HEK293 (cell line): ENCODE measurements around the gene SRBD1.

Source experiments
- AEBP2 ChIP-seq: fragments of 450-650 bp; formaldehyde crosslinking; IDR thresholded peaks from 2 replicates; pipeline ENCODE4 v1.5.1; 2016; ENCODE audit warnings: missing biosample characterization, missing genetic modification characterization, borderline replicate concordance
- BCL11B ChIP-seq: fragments of 450-650 bp; formaldehyde crosslinking; IDR thresholded peaks from 2 replicates; pipeline ENCODE4 v1.5.1; 2016; ENCODE audit warnings: low read depth, missing biosample characterization, missing genetic modification characterization
- GLIS1 ChIP-seq: fragments of 450-650 bp; formaldehyde crosslinking; IDR thresholded peaks from 2 replicates; pipeline ENCODE4 v1.5.1; 2016; ENCODE audit warnings: missing biosample characterization, missing genetic modification characterization
- INSM2 ChIP-seq: fragments of 450-650 bp; formaldehyde crosslinking; IDR thresholded peaks from 2 replicates; pipeline ENCODE4 v1.5.1; 2016; ENCODE audit warnings: missing biosample characterization, missing genetic modification characterization
- KLF16 ChIP-seq: fragments of 450-650 bp; formaldehyde crosslinking; IDR thresholded peaks from 2 replicates; pipeline ENCODE4 v1.5.1; 2017; ENCODE audit warnings: missing biosample characterization, missing genetic modification characterization
- KLF17 ChIP-seq: fragments of 450-650 bp; formaldehyde crosslinking; IDR thresholded peaks from 2 replicates; pipeline ENCODE4 v1.5.1; 2016; ENCODE audit warnings: missing biosample characterization, missing genetic modification characterization
- KLF7 ChIP-seq: fragments of 450-650 bp; formaldehyde crosslinking; IDR thresholded peaks from 2 replicates; pipeline ENCODE4 v1.5.1; 2016; ENCODE audit warnings: missing biosample characterization, missing genetic modification characterization, borderline replicate concordance
- SP2 ChIP-seq: fragments of 450-650 bp; formaldehyde crosslinking; IDR thresholded peaks from 2 replicates; pipeline ENCODE4 v1.5.1; 2016; ENCODE audit warnings: missing biosample characterization, missing genetic modification characterization
- SP3 ChIP-seq: fragments of 450-650 bp; formaldehyde crosslinking; IDR thresholded peaks from 2 replicates; pipeline ENCODE4 v1.5.1; 2016; ENCODE audit warnings: missing biosample characterization, missing genetic modification characterization
- TRIM28 ChIP-seq: IDR thresholded peaks from 2 replicates; pipeline ENCODE4 v1.6.1; 2011; ENCODE audit warnings: low read length, control low read depth, borderline replicate concordance
- WT1 ChIP-seq: fragments of 450-650 bp; formaldehyde crosslinking; IDR thresholded peaks from 2 replicates; pipeline ENCODE4 v1.5.1; 2016; ENCODE audit warnings: missing biosample characterization, missing genetic modification characterization
- YY2 ChIP-seq: fragments of 450-650 bp; formaldehyde crosslinking; IDR thresholded peaks from 2 replicates; pipeline ENCODE4 v1.5.1; 2016; ENCODE audit warnings: missing biosample characterization, missing genetic modification characterization
- ZFHX2 ChIP-seq: fragments of 450-650 bp; formaldehyde crosslinking; conservative IDR thresholded peaks from 2 replicates; pipeline ENCODE4 v1.5.1; 2016; ENCODE audit warnings: missing biosample characterization, missing genetic modification characterization
- ZNF146 ChIP-seq: fragments of 450-650 bp; formaldehyde crosslinking; IDR thresholded peaks from 2 replicates; pipeline ENCODE4 v1.5.1; 2016; ENCODE audit warnings: missing biosample characterization, missing genetic modification characterization
- ZNF174 ChIP-seq: fragments of 450-650 bp; formaldehyde crosslinking; IDR thresholded peaks from 2 replicates; pipeline ENCODE4 v1.5.0; 2017; ENCODE audit warnings: missing biosample characterization, mild to moderate bottlenecking, missing genetic modification characterization
- ZNF280D ChIP-seq: fragments of 450-650 bp; formaldehyde crosslinking; IDR thresholded peaks from 2 replicates; pipeline ENCODE4 v1.5.1; 2016; ENCODE audit warnings: missing biosample characterization, missing genetic modification characterization
- ZNF335 ChIP-seq: fragments of 450-650 bp; formaldehyde crosslinking; conservative IDR thresholded peaks from 2 replicates; pipeline ENCODE4 v1.5.1; 2016; ENCODE audit warnings: missing biosample characterization, missing genetic modification characterization
- ZNF350 ChIP-seq: fragments of 450-650 bp; formaldehyde crosslinking; IDR thresholded peaks from 2 replicates; pipeline ENCODE4 v1.5.0; 2017; ENCODE audit warnings: missing biosample characterization, mild to moderate bottlenecking, missing genetic modification characterization
- ZNF544 ChIP-seq: fragments of 450-650 bp; formaldehyde crosslinking; IDR thresholded peaks from 2 replicates; pipeline ENCODE4 v1.5.0; 2017; ENCODE audit warnings: missing biosample characterization, missing genetic modification characterization
- ZNF560 ChIP-seq: fragments of 450-650 bp; formaldehyde crosslinking; IDR thresholded peaks from 2 replicates; pipeline ENCODE4 v1.5.1; 2017; ENCODE audit warnings: missing biosample characterization, missing genetic modification characterization, borderline replicate concordance
- ZNF561 ChIP-seq: fragments of 450-650 bp; IDR thresholded peaks from 2 replicates; pipeline ENCODE4 v1.5.1; 2018; ENCODE audit warnings: missing biosample characterization, missing genetic modification characterization, borderline replicate concordance
- ZNF596 ChIP-seq: fragments of 450-650 bp; IDR thresholded peaks from 2 replicates; pipeline ENCODE4 v1.5.0; 2018; ENCODE audit warnings: missing biosample characterization, mild to moderate bottlenecking, missing genetic modification characterization, moderate library complexity
- ZNF610 ChIP-seq: fragments of 450-650 bp; formaldehyde crosslinking; IDR thresholded peaks from 2 replicates; pipeline ENCODE4 v1.5.1; 2016; ENCODE audit warnings: missing biosample characterization, missing genetic modification characterization, borderline replicate concordance
- ZNF624 ChIP-seq: fragments of 450-650 bp; formaldehyde crosslinking; IDR thresholded peaks from 2 replicates; pipeline ENCODE4 v1.5.1; 2017; ENCODE audit warnings: missing biosample characterization, missing genetic modification characterization
- ZNF626 ChIP-seq: fragments of 450-650 bp; sonication (Bioruptor Pico); formaldehyde crosslinking; IDR thresholded peaks from 2 replicates; pipeline ENCODE4 v1.5.1; 2018; ENCODE audit warnings: missing biosample characterization, missing genetic modification characterization, inconsistent platforms
- ZNF629 ChIP-seq: fragments of 450-650 bp; formaldehyde crosslinking; IDR thresholded peaks from 2 replicates; pipeline ENCODE4 v1.5.1; 2017; ENCODE audit warnings: missing biosample characterization, missing genetic modification characterization
- ZNF654 ChIP-seq: fragments of 450-650 bp; formaldehyde crosslinking; IDR thresholded peaks from 2 replicates; pipeline ENCODE4 v1.5.1; 2016; ENCODE audit warnings: low read depth, missing biosample characterization, missing genetic modification characterization
- ZNF670 ChIP-seq: fragments of 450-650 bp; formaldehyde crosslinking; IDR thresholded peaks from 2 replicates; pipeline ENCODE4 v1.5.1; 2016; ENCODE audit warnings: missing biosample characterization, missing genetic modification characterization, low read depth
- ZNF791 ChIP-seq: fragments of 450-650 bp; formaldehyde crosslinking; IDR thresholded peaks from 2 replicates; pipeline ENCODE4 v1.5.1; 2016; ENCODE audit warnings: missing biosample characterization, missing genetic modification characterization
- ZSCAN4 ChIP-seq: fragments of 450-650 bp; formaldehyde crosslinking; IDR thresholded peaks from 2 replicates; pipeline ENCODE4 v1.5.1; 2017; ENCODE audit warnings: missing biosample characterization, missing genetic modification characterization

The SRBD1 gene

GRCh38 chr2:45611020-45611859 lies at the start of gene SRBD1 (continued):
- no peak for TF ChIP-seq ZNF280D (tag by site-specific recombination)
- no peak for TF ChIP-seq ZNF146 (tag by site-specific recombination)
- no peak for TF ChIP-seq ZNF596
- TF ChIP-seq ZNF626, result no peak
- 0 out of 2 replicates have a peak, but pooled peaks have one; percentile 13 for TF ChIP-seq ZNF335 (tag by site-specific recombination)
- TF ChIP-seq WT1 (tag by site-specific recombination), result no peak
- no peak for TF ChIP-seq TRIM28
- TF ChIP-seq ZNF544 (tag by site-specific recombination), result no peak
- TF ChIP-seq GLIS1 (tag by site-specific recombination), result peak; percentile 48; the same call in 1 of the 2 replicates
- no peak for TF ChIP-seq ZNF350
- TF ChIP-seq ZNF560 (tag by site-specific recombination), result no peak
- no peak for TF ChIP-seq YY2 (tag by site-specific recombination)
- TF ChIP-seq INSM2 (tag by site-specific recombination), result peak; percentile 83
- TF ChIP-seq ZNF791 (tag by site-specific recombination), result no peak
- TF ChIP-seq ZNF624 (tag by site-specific recombination), result no peak
- no peak for TF ChIP-seq KLF16 (tag by site-specific recombination)
- no peak for TF ChIP-seq BCL11B
- TF ChIP-seq SP2 (tag by site-specific recombination), result peak; percentile 91
- peak; percentile 73 for TF ChIP-seq ZNF629 (tag by site-specific recombination)
- TF ChIP-seq ZNF174, result no peak
- no peak for TF ChIP-seq KLF17 (tag by site-specific recombination)
- no peak for TF ChIP-seq AEBP2 (tag by site-specific recombination)
- TF ChIP-seq KLF7 (tag by site-specific recombination), result no peak
- no peak for TF ChIP-seq ZNF610 (tag by site-specific recombination)
- no peak for TF ChIP-seq ZNF670 (tag by site-specific recombination)
- TF ChIP-seq ZNF561 (tag by site-specific recombination), result 0 out of 2 replicates have a peak, but pooled peaks have one; percentile 23
- TF ChIP-seq ZNF654 (tag by site-specific recombination), result no peak
- no peak for TF ChIP-seq ZFHX2 (tag by site-specific recombination)
- TF ChIP-seq ZSCAN4 (tag by site-specific recombination), result no peak
- peak; percentile 73 for TF ChIP-seq SP3 (tag by site-specific recombination)
